Calu3 (cell line): Measurements from ENCODE around the gene MSL1. TPM values are rescaled to one million over a fixed set of nuclear protein-coding genes. Genes with fewer than 3 reads are reported as not detected.

Experiments used
- Bru-seq: library from RNA; stranded (reverse); fragments of 400-500 nt; gene quantifications from one replicate; lab custom pipeline; 2021; lab: Mats Ljungman, UMichigan
- BruChase-seq, 2 experiments: library from RNA; stranded (reverse); fragments of 400-500 nt; gene quantifications; one replicate each; lab custom pipeline; 2021; lab: Mats Ljungman, UMichigan
- BruUV-seq: library from RNA; stranded (reverse); fragments of 400-500 nt; replicated peaks from 2 replicates; lab custom pipeline; 2021; lab: Mats Ljungman, UMichigan
- CTCF ChIA-PET: fragments of 300-600 bp; sonication (Branson Sonifier 250); formaldehyde crosslinking; loops from one replicate; lab custom pipeline; 2022; ENCODE audit warnings: antibody characterized with exemption; lab: Charles Lee
- DNase-seq: peaks from one replicate; pipeline ENCODE4 v3.0.0; 2022
- H3K27ac Mint-ChIP-seq: one replicate; pipeline ENCODE4 v1.8.0; 2022; ENCODE audit warnings: mixed read lengths; ENCODE audit not compliant: unreplicated experiment
- H3K27me3 Mint-ChIP-seq: one replicate; pipeline ENCODE4 v1.8.0; 2022; ENCODE audit warnings: mixed read lengths; ENCODE audit not compliant: unreplicated experiment
- H3K36me3 Mint-ChIP-seq: one replicate; pipeline ENCODE4 v1.8.0; 2022; ENCODE audit warnings: mild to moderate bottlenecking, moderate library complexity, mixed read lengths; ENCODE audit not compliant: insufficient read depth, unreplicated experiment
- H3K4me1 Mint-ChIP-seq: one replicate; pipeline ENCODE4 v1.8.0; 2022; ENCODE audit warnings: mild to moderate bottlenecking, low read depth, mixed read lengths; ENCODE audit not compliant: unreplicated experiment
- H3K4me3 Mint-ChIP-seq: one replicate; pipeline ENCODE4 v1.8.0; 2022; ENCODE audit warnings: mild to moderate bottlenecking, low read depth, moderate library complexity, mixed read lengths; ENCODE audit not compliant: unreplicated experiment
- H3K9me3 Mint-ChIP-seq: one replicate; pipeline ENCODE4 v1.8.0; 2022; ENCODE audit warnings: low read depth, mixed read lengths; ENCODE audit not compliant: unreplicated experiment
- CTCF ChIP-seq: fragments of 200-600 bp; IDR thresholded peaks from one replicate; pipeline ENCODE4 v1.8.0; 2022; ENCODE audit warnings: antibody characterized with exemption; ENCODE audit not compliant: unreplicated experiment
- intact Hi-C: fragments of 100-400 bp; cut with micrococcal nuclease; formaldehyde crosslinking; loops from one replicate; pipeline ENCODE4 v1.10.0; 2022; ENCODE audit not compliant: unreplicated experiment
- long read RNA-seq: library from polyadenylated mRNA; stranded (forward); transcript quantifications from one replicate; pipeline ENCODE4 v2.0.0, GENCODE V29; 2022
- total RNA-seq: library from RNA; stranded (reverse); gene quantifications from 2 replicates; pipeline ENCODE4 v1.2.3, GENCODE V29; 2022

MSL1 gene, protein sequence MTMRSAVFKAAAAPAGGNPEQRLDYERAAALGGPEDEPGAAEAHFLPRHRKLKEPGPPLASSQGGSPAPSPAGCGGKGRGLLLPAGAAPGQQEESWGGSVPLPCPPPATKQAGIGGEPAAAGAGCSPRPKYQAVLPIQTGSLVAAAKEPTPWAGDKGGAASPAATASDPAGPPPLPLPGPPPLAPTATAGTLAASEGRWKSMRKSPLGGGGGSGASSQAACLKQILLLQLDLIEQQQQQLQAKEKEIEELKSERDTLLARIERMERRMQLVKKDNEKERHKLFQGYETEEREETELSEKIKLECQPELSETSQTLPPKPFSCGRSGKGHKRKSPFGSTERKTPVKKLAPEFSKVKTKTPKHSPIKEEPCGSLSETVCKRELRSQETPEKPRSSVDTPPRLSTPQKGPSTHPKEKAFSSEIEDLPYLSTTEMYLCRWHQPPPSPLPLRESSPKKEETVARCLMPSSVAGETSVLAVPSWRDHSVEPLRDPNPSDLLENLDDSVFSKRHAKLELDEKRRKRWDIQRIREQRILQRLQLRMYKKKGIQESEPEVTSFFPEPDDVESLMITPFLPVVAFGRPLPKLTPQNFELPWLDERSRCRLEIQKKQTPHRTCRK
- total RNA-seq: 505 and 524 TPM in 2 replicates
- percentile 99 among the genes with signal in this experiment for Bru-seq, nascent RNA
- percentile 99 among the genes with signal in this experiment for BruChase-seq, experiment 1, labeled RNA remaining after a 6-hour chase
- BruChase-seq, experiment 2, labeled RNA remaining after a 2-hour chase: percentile 100 among the genes with signal in this experiment
- long read RNA-seq, full-length matches to known transcripts: 50 of 180 reads
- long read RNA-seq, partial matches to known transcripts: 26 of 180 reads
- long read RNA-seq, other reads (novel, unspliced or antisense): 104 of 180 reads

- H3K9me3 Mint-ChIP-seq: no peaks in the 10 kb centered on the region
- peak within 1 kb of the TSS; percentile 86 for H3K4me3 Mint-ChIP-seq
- peaks cover 48% of the 10 kb centered on the region for H3K4me1 Mint-ChIP-seq
- intact Hi-C loops: loop anchor here (1.0 kb wide), 1 partner anchor 8 kb away; no protein-coding TSS in a partner anchor
- peak; percentile 100 for DNase-seq
- CTCF ChIA-PET: interaction anchor here (0.5 to 9.7 kb wide), 53 partner anchors 9 to 1563 kb away, joined by 3 to 386 read pairs (median 5); partner anchors contain the start of genes CASC3, CSF3, MED24 and NR1D1
- TF ChIP-seq CTCF: no peak
- H3K27ac Mint-ChIP-seq: peak within 1 kb of the TSS; percentile 53
- BruUV-seq: no TSS peak
- peaks cover 76% of the 10 kb centered on the region for H3K36me3 Mint-ChIP-seq
- no peaks in the 10 kb centered on the region for H3K27me3 Mint-ChIP-seq
These were observed at the start of gene MSL1 for GRCh38 chr17:40121181-40122135. MSL1 (plus strand) TSS chr17:40121971; CDS start chr17:40122613, 642 bp downstream.

DNA sequence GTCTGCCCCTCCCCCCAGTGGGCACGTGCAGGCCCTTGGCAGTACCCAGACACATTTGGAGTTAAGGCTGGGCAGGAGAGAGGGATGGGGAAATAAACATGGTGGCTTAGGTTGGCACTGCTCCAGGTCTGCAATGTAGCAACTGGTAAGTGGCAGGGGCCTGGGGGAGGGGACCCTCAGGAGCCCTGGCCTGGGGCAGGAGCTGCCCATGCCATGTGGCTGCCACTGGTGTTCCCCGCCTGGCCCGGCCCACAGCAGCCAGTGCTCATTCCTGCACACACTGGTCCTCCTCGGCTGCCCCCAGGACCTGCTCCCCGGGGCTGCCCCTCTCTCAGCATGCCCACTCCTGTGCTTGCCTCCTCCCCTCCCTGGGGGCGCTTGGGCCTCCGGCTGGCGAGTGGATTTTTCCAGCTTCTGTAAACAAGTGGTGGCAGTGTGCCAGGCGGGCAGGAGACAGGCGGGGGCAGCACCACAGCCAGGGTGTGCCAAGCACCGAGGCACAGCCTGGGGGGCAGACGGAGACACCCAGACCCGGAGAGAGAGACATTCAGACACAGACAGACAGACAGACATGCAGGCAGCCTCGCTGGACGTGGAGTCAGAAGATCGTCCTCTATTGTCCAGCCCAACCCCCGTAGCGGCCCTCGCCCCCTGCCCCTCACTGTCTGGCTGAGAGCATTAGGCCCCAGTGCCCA lies 49.6 kb upstream of the MSL1 start:
- no peaks in the 10 kb centered on the region for H3K9me3 Mint-ChIP-seq
- BruUV-seq: no TSS peak
- peak overlapping the region; percentile 63 for H3K4me3 Mint-ChIP-seq
- TF ChIP-seq CTCF: no peak
- peaks cover 93% of the 10 kb centered on the region for H3K4me1 Mint-ChIP-seq
- peak; percentile 100 for DNase-seq
- H3K27ac Mint-ChIP-seq: peak overlapping the region; percentile 23
- intact Hi-C loops: no loop called here
- CTCF ChIA-PET: interaction anchor here (0.6 to 37.1 kb wide), 44 partner anchors 9 to 451 kb away, joined by 3 to 1006 read pairs (median 5); partner anchors contain the start of genes CASC3, CSF3, MED24 and MIEN1
- no peaks in the 10 kb centered on the region for H3K27me3 Mint-ChIP-seq
- peaks cover 61% of the 10 kb centered on the region for H3K36me3 Mint-ChIP-seq

DNA sequence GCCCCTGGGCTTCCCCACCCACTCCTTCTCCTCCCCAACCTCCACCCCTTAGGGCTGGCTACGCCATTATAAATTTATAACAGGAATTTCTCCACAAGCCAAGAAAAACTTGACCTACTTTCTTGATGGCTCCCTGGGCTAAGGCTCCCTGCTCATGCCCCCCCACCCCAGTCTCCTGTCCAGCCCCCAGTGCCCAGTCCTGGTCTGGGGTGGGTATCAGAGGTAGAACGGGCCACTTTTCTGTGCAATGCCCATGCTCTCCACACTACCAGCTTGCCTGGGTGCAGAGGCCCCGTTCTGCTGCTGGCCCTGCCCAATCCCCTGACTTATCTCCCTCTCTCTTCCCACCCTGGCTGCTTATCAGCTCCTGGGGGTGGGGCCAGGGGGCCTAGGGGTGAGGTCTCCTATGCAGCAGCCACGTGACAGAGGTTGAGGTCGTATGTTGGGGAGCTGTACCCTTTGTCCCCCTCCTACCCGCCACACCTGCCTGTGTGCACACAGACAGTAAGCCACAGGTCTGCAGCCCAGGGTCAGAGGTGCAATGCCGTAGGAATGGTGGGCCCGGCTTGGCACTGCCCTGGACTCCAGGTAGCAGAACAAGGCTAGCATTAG lies 48.9 kb upstream of the MSL1 start:
- no peak for TF ChIP-seq CTCF
- Mint-ChIP-seq H3K4me3 (peak overlapping the region; percentile 63), H3K36me3 (peaks cover 61% of the 10 kb centered on the region), H3K9me3 (no peaks in the 10 kb centered on the region), H3K4me1 (peaks cover 91% of the 10 kb centered on the region), H3K27ac (peak overlapping the region; percentile 23), H3K27me3 (no peaks in the 10 kb centered on the region)
- CTCF ChIA-PET: interaction anchor here (0.6 to 37.1 kb wide), 37 partner anchors 8 to 451 kb away, joined by 3 to 1006 read pairs (median 6); partner anchors contain the start of genes CASC3, CSF3, MED24 and MSL1
- no TSS peak for BruUV-seq
- intact Hi-C loops: no loop called here
- peak; percentile 81 for DNase-seq
